GM21529 (cell line): ENCODE data around the gene DNAJB4.
A peak's percentile ranks its signal among the peaks of the same experiment; 100 is the strongest.
"Not testable (repeated sequence)": the region's sequence is repeated elsewhere in the genome, so short reads cannot be mapped to it uniquely, and the experiment has no call there.

Experiments
- ATAC-seq: cut with Tn5 transposase; IDR thresholded peaks from one replicate; pipeline ENCODE4 v1.9.1; 2021; ENCODE audit not compliant: unreplicated experiment

The DNAJB4 gene

DNA sequence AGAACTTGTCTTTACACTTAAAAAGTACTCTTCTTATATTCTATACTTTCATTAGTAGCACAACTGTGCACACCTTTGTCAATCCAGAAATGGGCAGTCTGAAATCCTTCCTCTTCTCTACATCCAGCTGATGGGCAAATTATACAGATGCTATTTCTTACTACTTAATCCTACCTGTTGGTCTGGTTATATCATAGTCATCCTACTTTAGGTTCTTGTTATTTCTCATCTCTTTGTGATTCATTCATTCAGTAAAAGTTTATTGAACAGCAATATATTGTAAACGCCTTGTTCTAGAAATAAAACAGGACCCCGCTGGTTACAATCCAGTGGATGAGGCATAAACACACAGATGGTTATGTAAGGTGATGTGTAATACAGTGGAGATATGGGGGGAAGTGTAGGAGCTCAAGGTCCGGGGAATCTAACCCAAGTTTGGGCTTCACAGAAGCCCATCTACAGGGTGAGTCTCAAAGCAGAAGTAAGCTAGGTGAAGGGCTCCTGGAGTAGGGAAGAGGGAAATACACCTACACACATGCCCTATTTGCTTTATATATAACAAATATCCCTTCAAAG is 14.0 kb upstream of the DNAJB4 start:
- no peak for ATAC-seq

DNA sequence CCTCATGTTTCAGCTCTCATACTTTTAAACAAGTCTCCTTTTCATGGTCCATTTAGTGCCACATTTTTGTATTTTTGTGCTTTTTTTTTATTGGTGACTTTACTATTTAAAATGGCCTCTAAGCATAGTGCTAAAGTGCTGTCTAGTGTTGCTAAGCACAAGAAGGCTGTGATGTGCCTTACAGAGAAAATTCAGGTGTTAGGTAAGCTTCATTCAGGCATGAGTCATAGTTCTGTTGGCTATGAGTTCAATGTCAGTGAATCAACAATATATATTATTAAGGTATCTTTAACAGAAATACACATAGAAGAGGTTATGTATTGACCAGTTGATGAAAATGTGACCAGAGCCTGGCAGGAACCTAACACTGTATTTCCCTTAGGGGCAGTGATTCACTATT is 13.1 kb upstream of the DNAJB4 start:
- no peak for ATAC-seq

- no peak for ATAC-seq
Observed at GRCh38 chr1:77994117-77994705, 10.5 kb upstream of the DNAJB4 start.

- no peak for ATAC-seq
Observed at GRCh38 chr1:77996734-77997133, 8.0 kb upstream of the DNAJB4 start.

DNA sequence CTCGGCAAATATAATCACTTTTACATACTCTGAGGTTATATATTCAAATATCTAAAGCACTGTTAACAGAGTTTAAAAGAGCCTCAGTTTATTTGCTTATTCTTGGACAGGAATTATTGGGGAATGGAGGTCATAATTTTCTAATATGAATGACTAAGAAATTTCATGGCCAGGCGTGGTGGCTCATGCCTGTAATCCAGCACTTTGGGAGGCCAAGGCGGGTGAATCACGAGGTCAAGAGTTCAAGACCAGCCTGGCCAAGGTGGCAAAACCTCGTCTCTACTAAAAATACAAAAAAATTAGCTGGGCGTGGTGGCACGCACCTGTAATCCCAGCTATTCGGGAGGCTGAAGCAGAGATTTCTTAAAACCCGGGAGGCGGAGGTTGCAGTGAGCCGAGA is 4.2 kb upstream of the DNAJB4 start:
- ATAC-seq: not testable (repeated sequence)

DNA sequence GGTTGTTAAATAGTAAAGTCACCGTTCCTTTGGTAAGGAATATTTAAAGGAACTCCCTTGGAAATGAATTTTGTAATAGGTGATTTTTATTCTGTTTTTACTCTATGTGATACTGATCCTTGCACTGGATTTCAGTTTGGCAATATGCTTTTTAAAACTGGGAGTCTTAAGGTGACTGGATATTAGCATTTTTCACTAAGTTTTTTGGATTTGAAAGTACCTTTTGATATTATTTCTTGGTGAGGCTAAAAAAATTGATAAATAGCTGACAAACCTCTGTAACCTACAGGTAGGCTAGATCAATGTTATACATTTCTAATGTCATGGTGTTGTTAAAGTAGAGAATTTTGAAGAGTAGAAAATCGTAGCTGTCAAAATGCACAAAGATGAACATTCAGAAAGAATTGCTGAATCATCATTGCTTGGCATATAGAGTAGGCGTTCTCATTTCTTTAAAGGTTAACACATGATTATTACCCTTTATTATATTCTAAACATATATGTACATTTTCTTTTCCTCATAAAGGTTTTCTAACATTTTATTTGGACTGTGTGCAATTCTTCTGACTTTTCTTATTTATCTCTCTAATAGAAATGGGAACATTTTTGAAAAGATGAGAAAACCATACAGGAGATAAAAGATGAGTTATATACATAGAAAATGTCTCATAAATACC is 1.5 kb upstream of the DNAJB4 start:
- no peak for ATAC-seq

DNA sequence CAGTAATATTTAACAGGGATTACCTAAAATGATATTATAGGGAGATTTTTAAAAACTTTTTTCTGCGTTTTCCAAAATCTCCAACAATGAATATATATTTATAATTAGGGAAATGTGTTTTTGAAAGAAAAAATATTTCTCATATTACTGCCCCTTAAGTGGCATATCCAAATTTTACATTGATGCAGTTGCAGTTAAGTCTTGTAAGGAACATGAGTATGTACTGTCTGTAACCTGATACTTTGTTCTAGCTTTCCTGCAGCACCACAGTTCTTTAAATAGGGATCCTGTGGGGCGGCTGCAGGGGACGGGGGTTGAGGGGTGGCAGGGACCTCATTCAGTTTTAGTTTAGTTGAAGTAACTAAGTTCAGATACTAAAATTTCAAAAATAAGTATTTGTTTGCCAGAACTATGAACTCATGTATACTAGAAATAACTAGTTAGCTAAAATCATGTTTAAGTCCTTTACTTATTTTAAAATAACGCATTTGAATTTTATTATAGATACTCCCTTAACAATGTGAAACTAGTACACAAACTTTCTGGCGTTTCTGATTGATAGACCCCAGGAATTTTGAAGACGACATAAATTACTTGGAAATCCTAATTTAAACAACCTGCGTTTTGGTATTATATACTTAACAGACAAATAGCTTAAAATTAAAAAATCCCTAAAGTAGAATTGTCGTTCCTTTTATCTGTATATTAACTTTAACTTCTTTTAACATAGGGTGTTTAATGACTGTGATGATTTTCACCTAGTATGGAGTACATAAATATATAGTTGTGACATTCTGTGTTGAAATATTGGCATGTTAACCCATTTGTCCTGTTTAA is 639 bp upstream of the DNAJB4 start:
- ATAC-seq: peak; percentile 51

- ATAC-seq: no peak
Observed at GRCh38 chr1:78005448-78005722, 646 bp downstream of the DNAJB4 start.

GRCh38 chr1:78005755-78006154 is 1.0 kb downstream of the DNAJB4 start:
- ATAC-seq: no peak

- ATAC-seq: no peak
Observed at GRCh38 chr1:78006521-78006920, 1.8 kb downstream of the DNAJB4 start.

DNA sequence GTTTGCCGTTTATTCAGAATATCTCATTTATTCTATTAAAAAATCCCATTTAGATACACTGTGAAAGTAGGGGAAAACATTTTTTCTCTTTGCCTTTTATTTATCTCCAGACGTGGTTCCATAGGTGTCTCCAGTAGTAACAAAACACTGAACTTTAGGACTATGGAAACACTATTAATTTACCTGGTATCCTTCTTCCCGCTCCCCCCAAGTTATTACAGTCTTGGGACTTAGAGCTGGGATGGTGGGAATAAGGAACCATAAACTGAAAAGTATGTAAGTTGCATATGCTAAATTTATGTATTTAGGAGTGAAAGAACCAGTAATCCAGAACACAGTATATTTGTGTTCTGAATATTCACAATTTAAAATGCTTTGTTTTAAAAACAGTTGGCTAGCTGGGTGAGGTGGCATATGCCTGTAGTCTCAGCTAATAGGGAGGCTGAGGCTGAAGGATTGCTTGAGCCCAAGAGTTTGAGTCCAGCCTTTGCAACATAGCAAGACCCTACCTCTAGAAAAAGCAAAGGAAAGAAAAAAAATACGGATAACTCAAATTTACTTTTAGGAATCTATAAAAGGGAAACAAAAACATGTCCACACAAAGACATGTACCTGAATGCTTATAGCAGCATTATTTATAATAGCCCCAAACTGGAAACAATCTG is 3.1 kb downstream of the DNAJB4 start:
- ATAC-seq: no peak

- no peak for ATAC-seq
Observed at GRCh38 chr1:78009276-78009675, 4.5 kb downstream of the DNAJB4 start.

GRCh38 chr1:78009836-78010235 is 5.1 kb downstream of the DNAJB4 start:
- ATAC-seq: no peak

- ATAC-seq: no peak
Observed at GRCh38 chr1:78011050-78011449, 6.3 kb downstream of the DNAJB4 start.

GRCh38 chr1:78015148-78015547 is 10.4 kb downstream of the DNAJB4 start:
- no peak for ATAC-seq

- ATAC-seq: no peak
Observed at GRCh38 chr1:78019024-78019423, 14.3 kb downstream of the DNAJB4 start.

GRCh38 chr1:78021134-78021533 is 16.4 kb downstream of the DNAJB4 start:
- not testable (repeated sequence) for ATAC-seq

GRCh38 chr1:78029793-78030192 is 25.1 kb downstream of the DNAJB4 start:
- ATAC-seq: no peak

DNA sequence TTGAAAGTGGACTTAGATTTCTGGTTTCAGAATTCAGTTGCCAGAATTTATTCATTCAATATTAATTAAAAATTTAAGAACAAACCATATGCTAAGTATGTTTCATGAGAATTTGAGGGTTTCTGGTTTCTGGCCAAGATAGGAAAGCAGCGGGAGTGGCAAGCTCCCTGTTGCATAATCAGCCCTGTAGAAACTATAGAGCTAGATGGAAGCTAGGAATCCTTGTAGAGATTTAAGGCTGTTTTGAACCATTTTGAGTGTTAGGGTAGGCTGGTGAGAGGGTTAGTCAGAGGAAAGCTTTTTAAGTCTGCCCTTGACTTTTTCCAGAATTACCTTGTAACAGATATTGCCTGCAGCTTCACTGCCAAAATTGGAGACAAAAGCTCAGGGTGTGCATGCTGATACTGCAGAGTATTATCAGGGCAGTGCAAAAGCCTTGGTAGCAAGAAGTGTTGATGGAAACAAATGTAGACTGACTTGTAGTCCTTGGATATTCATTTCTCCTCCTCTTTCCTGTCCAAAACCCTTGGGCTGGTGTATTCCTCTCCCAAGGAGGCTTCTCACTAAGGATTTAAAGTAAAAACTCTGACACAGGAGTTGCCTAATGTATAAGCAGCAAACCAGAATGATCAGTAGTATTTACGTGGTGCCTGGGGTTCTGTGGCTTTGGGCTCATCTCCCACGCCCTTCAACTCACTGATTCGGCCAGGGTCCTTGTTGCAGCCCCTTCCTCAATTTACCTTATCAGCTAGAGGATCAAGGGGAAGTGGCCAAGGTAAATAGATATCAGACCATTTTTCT is 28.5 kb downstream of the DNAJB4 start:
- ATAC-seq: no peak

DNA sequence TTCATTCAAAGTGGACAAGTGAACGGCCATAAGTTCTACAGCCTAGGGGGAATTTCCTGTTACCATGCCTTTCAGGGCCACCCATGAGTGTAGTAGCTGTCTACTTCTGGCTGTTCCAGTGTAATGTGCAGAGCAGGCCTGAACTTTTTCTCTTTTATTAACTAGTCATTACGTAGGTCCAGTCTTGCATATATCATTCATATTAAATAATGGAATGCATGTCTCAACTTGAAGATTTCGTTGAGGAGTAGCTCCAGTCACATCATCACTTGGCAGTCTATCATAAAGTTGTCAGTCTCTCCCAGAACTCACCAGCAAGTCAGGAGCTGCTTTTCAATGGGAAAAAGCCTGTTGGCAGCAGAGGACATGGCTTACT is 29.0 kb downstream of the DNAJB4 start:
- ATAC-seq: no peak

- ATAC-seq: no peak
Observed at GRCh38 chr1:78035121-78035520, 30.4 kb downstream of the DNAJB4 start.
